ENCODE measurements around the gene CCDC27.

CCDC27 gene

GRCh38 chr1:3731583-3732433 lies 20.4 kb upstream of the CCDC27 start:
- ATAC-seq, result no peak
- TF ChIP-seq OSR1 (CRISPR knock-in tag; IDR thresholded peaks at IDR 0.05), result no peak
- no peak for TF ChIP-seq ISL1 (CRISPR knock-in tag; IDR thresholded peaks at IDR 0.05)
- no peak for TF ChIP-seq CSDC2 (CRISPR knock-in tag; IDR thresholded peaks at IDR 0.05)
- no peak for TF ChIP-seq ZNF70 (CRISPR knock-in tag; IDR thresholded peaks at IDR 0.05)
- no peak for TF ChIP-seq TCF4 (CRISPR knock-in tag; IDR thresholded peaks at IDR 0.05; ENCODE audit: borderline replicate concordance)
- no peak for TF ChIP-seq SNAI2 (CRISPR knock-in tag; IDR thresholded peaks at IDR 0.05)
- no peak for TF ChIP-seq PPARA (CRISPR knock-in tag; IDR thresholded peaks at IDR 0.05; ENCODE audit: borderline replicate concordance)
- no peak for TF ChIP-seq ESRRG (CRISPR knock-in tag; IDR thresholded peaks at IDR 0.05)
- no peak for TF ChIP-seq ZFP3 (CRISPR knock-in tag; IDR thresholded peaks at IDR 0.05)
- TF ChIP-seq PATZ1 (CRISPR knock-in tag; IDR thresholded peaks at IDR 0.05; ENCODE audit: borderline replicate concordance), result no peak
- TF ChIP-seq ZNF565 (CRISPR knock-in tag; conservative IDR thresholded peaks at IDR 0.05; ENCODE audit: low read depth), result no peak
- TF ChIP-seq ZNF8 (CRISPR knock-in tag; IDR thresholded peaks at IDR 0.05), result no peak
- TF ChIP-seq POU6F1 (CRISPR knock-in tag; IDR thresholded peaks at IDR 0.05; ENCODE audit: borderline replicate concordance, low read depth), result no peak

GRCh38 chr1:3732434-3733093 lies 19.7 kb upstream of the CCDC27 start:
- no peak for ATAC-seq
- TF ChIP-seq ZFP3 (CRISPR knock-in tag; IDR thresholded peaks at IDR 0.05) (no peak), ARNTL (CRISPR knock-in tag; IDR thresholded peaks at IDR 0.05; ENCODE audit: borderline replicate concordance, low read depth) (no peak), ESRRG (CRISPR knock-in tag; IDR thresholded peaks at IDR 0.05) (no peak), PATZ1 (CRISPR knock-in tag; IDR thresholded peaks at IDR 0.05; ENCODE audit: borderline replicate concordance) (no peak), CSDC2 (CRISPR knock-in tag; IDR thresholded peaks at IDR 0.05) (no peak), BACH2 (CRISPR knock-in tag; IDR thresholded peaks at IDR 0.05; ENCODE audit: borderline replicate concordance) (no peak), ZFP30 (CRISPR knock-in tag; IDR thresholded peaks at IDR 0.05) (no peak), ZC3H10 (CRISPR knock-in tag; IDR thresholded peaks at IDR 0.05) (no peak), TOX (CRISPR knock-in tag; IDR thresholded peaks at IDR 0.05; ENCODE audit: borderline replicate concordance) (no peak)
- TF ChIP-seq, protein P1, sequence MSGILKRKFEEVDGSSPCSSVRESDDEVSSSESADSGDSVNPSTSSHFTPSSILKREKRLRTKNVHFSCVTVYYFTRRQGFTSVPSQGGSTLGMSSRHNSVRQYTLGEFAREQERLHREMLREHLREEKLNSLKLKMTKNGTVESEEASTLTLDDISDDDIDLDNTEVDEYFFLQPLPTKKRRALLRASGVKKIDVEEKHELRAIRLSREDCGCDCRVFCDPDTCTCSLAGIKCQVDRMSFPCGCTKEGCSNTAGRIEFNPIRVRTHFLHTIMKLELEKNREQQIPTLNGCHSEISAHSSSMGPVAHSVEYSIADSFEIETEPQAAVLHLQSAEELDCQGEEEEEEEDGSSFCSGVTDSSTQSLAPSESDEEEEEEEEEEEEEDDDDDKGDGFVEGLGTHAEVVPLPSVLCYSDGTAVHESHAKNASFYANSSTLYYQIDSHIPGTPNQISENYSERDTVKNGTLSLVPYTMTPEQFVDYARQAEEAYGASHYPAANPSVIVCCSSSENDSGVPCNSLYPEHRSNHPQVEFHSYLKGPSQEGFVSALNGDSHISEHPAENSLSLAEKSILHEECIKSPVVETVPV (CRISPR knock-in tag; IDR thresholded peaks at IDR 0.05), result no peak

DNA sequence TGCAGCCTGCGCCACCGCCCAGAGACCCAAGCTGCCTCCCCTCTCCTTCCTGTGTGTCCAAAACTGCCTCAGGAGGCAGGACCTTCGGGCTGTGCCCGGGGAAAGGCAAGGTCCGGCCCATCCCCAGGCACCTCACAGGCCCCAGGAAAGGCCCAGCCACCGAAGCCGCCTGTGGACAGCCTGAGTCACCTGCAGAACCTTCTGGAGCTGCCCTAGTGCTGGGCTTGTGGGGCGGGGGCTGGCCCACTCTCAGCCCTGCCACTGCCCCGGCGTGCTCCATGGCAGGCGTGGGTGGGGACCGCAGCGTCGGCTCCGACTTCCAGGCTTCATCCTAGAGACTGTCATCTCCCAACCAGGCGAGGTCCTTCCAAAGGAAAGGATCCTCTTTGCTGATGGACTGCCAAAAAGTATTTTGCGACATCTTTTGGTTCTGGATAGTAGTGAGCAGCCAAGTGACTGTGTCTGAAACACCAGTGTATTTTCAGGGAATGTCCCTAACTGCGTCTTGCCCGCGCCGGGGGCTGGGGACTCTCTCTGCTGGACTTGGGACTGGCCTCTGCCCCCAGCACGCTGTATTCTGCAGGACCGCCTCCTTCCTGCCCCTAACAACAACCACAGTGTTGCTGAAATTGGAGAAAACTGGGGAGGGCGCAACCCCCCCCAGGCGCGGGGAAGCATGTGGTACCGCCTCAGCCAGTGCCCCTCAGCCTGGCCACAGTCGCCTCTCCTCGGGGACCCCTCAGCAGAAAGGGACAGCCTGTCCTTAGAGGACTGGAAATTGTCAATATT lies 19.0 kb upstream of the CCDC27 start:
- TF ChIP-seq ZC3H10 (CRISPR knock-in tag; IDR thresholded peaks at IDR 0.05) (no peak), SNAI2 (CRISPR knock-in tag; IDR thresholded peaks at IDR 0.05) (no peak), ZNF8 (CRISPR knock-in tag; IDR thresholded peaks at IDR 0.05) (no peak), ISL1 (CRISPR knock-in tag; IDR thresholded peaks at IDR 0.05) (no peak), OSR1 (CRISPR knock-in tag; IDR thresholded peaks at IDR 0.05) (no peak), CSDC2 (CRISPR knock-in tag; IDR thresholded peaks at IDR 0.05) (no peak), ZNF565 (CRISPR knock-in tag; conservative IDR thresholded peaks at IDR 0.05; ENCODE audit: low read depth) (no peak), ARNTL (CRISPR knock-in tag; IDR thresholded peaks at IDR 0.05; ENCODE audit: borderline replicate concordance, low read depth) (no peak), GLIS3 (CRISPR knock-in tag; IDR thresholded peaks at IDR 0.05) (no peak), TCF4 (CRISPR knock-in tag; IDR thresholded peaks at IDR 0.05; ENCODE audit: borderline replicate concordance) (no peak), ESRRG (CRISPR knock-in tag; IDR thresholded peaks at IDR 0.05) (no peak), PATZ1 (CRISPR knock-in tag; IDR thresholded peaks at IDR 0.05; ENCODE audit: borderline replicate concordance) (no peak), ZFP3 (CRISPR knock-in tag; IDR thresholded peaks at IDR 0.05) (no peak)
- TF ChIP-seq, protein P2, sequence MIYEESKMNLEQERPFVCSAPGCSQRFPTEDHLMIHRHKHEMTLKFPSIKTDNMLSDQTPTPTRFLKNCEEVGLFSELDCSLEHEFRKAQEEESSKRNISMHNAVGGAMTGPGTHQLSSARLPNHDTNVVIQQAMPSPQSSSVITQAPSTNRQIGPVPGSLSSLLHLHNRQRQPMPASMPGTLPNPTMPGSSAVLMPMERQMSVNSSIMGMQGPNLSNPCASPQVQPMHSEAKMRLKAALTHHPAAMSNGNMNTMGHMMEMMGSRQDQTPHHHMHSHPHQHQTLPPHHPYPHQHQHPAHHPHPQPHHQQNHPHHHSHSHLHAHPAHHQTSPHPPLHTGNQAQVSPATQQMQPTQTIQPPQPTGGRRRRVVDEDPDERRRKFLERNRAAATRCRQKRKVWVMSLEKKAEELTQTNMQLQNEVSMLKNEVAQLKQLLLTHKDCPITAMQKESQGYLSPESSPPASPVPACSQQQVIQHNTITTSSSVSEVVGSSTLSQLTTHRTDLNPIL (CRISPR knock-in tag; IDR thresholded peaks at IDR 0.05; ENCODE audit: low read depth), result no peak
- TF ChIP-seq, protein P1 (CRISPR knock-in tag; IDR thresholded peaks at IDR 0.05), result no peak
- ATAC-seq, result no peak; the same call in 2 of the 3 replicates

Data from SK-N-SH treated with all-trans-retinoic acid at 6 μM for 48 hours (cell line).